AG04450 (cell line): ENCODE measurements around the gene TFDP2. TPM values are rescaled to one million over a fixed set of nuclear protein-coding genes. Genes with fewer than 3 reads are reported as not detected.
"Not testable (repeated sequence)": the region's sequence is repeated elsewhere in the genome, so short reads cannot be mapped to it uniquely, and the experiment has no call there.

ENCODE experiments used
- CTCF ChIA-PET: fragments of 300-600, 350-600 bp; formaldehyde crosslinking; extraction: SDS; loops from one replicate; lab custom pipeline; 2022; ENCODE audit warnings: antibody characterized with exemption, inconsistent platforms; lab: Charles Lee
- POLR2A ChIA-PET: fragments of 350-600 bp; formaldehyde crosslinking; extraction: SDS; loops from one replicate; lab custom pipeline; 2021; ENCODE audit warnings: antibody characterized with exemption, inconsistent platforms; lab: Yijun Ruan, JAX
- DNase-seq: peaks from one replicate; pipeline ENCODE4 v3.0.0-alpha.2; 2011; ENCODE audit warnings: low read depth, low spot score
- H3K27ac ChIP-seq: one replicate; pipeline ENCODE4 v1.5.1; 2012; ENCODE audit warnings: low read depth, low read length, control low read depth
- H3K27me3 ChIP-seq: one replicate; pipeline ENCODE4 v1.6.0; 2012; ENCODE audit warnings: low read length; ENCODE audit not compliant: control insufficient read depth, insufficient read depth
- H3K4me3 ChIP-seq: 2 replicates; pipeline ENCODE4 v1.5.1; 2011; ENCODE audit warnings: mild to moderate bottlenecking, low read depth, low read length, control low read depth
- H3K9me3 ChIP-seq: 2 replicates; pipeline ENCODE4 v1.5.1; 2012; ENCODE audit warnings: low read length; ENCODE audit not compliant: control insufficient read depth, insufficient read depth
- polyA plus RNA-seq: library from polyadenylated mRNA; depleted of rRNA; stranded (reverse); fragments of >200 nt; gene quantifications from 2 replicates; pipeline ENCODE4 v1.2.3, GENCODE V29; 2011
- TF ChIP-seq, protein P1 (sequence below): IDR thresholded peaks from 2 replicates; pipeline ENCODE4 v1.5.1; 2011; ENCODE audit warnings: low read depth, low read length, control low read depth, inconsistent platforms

Gene TFDP2
- polyA plus RNA-seq, 1 experiment, result 63.4 TPM

DNA sequence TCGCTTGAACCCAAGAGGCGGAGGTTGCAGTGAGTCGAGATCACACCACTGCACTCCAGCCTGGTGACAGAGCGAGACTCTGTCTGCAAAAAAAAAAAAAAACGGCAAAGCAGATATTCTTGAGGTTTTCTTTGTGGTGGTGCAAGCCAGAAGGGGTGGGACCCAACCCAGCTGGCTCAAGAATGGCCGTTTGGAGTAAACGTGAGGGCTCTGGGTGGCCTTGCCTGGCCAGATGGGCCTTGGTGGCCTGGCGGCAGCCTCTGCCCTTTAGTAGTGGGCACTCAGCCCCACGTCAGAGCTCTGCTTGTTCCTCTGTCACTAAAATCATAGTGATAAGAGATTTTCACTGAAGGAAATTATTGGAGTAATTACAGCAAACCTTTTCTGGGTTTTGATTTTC is 222.4 kb downstream of the TFDP2 start:
- H3K4me3 ChIP-seq, result no peak overlapping the region
- DNase-seq, result no peak
- no peaks in the 10 kb centered on the region; the same call in 1 of the 2 replicates for H3K9me3 ChIP-seq
- H3K27me3 ChIP-seq, result no peaks in the 10 kb centered on the region
- ChIA-PET POLR2A (interaction anchor here (1.6 kb wide), 1 partner anchor 50 kb away, joined by 3 read pairs; no protein-coding TSS in a partner anchor), CTCF (interaction anchor here (0.5 to 6.9 kb wide), 2 partner anchors 13 to 46 kb away, joined by 3 to 24 read pairs; no protein-coding TSS in a partner anchor)
- no peak overlapping the region for H3K27ac ChIP-seq
- TF ChIP-seq, protein P1, sequence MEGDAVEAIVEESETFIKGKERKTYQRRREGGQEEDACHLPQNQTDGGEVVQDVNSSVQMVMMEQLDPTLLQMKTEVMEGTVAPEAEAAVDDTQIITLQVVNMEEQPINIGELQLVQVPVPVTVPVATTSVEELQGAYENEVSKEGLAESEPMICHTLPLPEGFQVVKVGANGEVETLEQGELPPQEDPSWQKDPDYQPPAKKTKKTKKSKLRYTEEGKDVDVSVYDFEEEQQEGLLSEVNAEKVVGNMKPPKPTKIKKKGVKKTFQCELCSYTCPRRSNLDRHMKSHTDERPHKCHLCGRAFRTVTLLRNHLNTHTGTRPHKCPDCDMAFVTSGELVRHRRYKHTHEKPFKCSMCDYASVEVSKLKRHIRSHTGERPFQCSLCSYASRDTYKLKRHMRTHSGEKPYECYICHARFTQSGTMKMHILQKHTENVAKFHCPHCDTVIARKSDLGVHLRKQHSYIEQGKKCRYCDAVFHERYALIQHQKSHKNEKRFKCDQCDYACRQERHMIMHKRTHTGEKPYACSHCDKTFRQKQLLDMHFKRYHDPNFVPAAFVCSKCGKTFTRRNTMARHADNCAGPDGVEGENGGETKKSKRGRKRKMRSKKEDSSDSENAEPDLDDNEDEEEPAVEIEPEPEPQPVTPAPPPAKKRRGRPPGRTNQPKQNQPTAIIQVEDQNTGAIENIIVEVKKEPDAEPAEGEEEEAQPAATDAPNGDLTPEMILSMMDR, result no peak

DNA sequence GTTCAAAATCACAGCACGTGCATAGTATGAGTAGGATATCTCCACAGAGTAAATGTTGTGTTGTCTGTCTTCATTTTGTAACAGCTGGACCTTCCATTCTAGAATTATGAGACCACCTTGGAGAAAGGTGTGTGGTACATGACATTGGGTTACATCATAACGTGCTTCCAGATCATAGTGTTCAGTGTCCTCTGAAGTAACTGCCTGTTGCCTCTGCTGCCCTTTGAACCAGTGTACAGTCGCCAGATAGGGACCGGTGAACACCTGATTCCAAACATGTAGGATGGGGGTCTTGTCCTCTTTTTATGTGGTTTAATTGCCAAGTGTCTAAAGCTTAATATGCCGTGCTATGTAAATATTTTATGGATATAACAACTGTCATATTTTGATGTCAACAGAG is 223.7 kb downstream of the TFDP2 start:
- DNase-seq, H3K4me3 ChIP-seq, POLR2A ChIA-PET, H3K27ac ChIP-seq, H3K27me3 ChIP-seq, H3K9me3 ChIP-seq: not testable (repeated sequence)
- CTCF ChIA-PET, result interaction anchor here (6.9 kb wide), 1 partner anchor 12 kb away, joined by 24 read pairs; no protein-coding TSS in a partner anchor

DNA sequence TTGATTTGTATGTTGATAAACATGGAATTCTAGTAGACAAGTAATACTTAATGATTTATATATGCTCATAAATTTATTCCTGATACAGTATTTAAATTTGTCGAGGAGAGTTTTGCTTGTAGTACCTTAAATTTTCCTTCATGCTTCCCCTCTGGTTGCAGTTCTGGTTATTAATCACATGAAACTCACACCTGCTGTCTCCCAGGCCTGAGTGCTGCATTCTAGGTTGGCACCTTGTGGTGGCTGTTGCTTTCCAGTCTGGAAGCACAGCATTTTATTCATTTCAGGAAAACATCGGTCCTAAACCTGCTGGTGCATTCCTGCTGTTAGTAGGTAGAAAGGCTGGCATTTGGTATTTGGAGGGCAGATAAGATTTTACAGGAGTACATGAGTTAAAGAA is 228.0 kb downstream of the TFDP2 start:
- Histone ChIP-seq H3K9me3 (no peaks in the 10 kb centered on the region), H3K27me3 (no peaks in the 10 kb centered on the region), H3K27ac (no peak overlapping the region), H3K4me3 (no peak overlapping the region)
- TF ChIP-seq, protein P1, result no peak
- POLR2A ChIA-PET, result no interaction called here
- no peak for DNase-seq
- CTCF ChIA-PET, result interaction anchor here (6.9 kb wide), 1 partner anchor 7 kb away, joined by 24 read pairs; no protein-coding TSS in a partner anchor

DNA sequence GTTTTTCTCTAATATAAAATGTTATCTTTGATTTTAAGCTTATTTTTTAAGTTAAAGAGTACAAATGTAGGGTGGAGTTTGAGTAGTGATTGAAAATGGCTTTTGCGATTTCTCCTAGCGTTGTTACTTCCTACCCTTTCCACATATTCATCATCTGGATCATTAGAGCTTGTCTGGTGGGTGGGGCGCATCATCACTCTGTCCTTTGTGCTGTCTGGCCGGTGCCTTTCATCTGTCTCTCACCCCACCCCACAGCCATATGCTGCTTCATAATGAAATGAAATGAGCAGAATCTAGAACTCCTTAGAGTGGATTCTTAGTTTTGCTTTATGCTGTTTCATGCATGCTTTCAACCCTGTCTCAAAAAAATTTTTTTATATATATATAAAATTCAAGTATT is 228.6 kb downstream of the TFDP2 start:
- no peak overlapping the region for H3K4me3 ChIP-seq
- POLR2A ChIA-PET, result interaction anchor here (0.6 kb wide), 1 partner anchor 155 kb away, joined by 9 read pairs; no protein-coding TSS in a partner anchor

DNA sequence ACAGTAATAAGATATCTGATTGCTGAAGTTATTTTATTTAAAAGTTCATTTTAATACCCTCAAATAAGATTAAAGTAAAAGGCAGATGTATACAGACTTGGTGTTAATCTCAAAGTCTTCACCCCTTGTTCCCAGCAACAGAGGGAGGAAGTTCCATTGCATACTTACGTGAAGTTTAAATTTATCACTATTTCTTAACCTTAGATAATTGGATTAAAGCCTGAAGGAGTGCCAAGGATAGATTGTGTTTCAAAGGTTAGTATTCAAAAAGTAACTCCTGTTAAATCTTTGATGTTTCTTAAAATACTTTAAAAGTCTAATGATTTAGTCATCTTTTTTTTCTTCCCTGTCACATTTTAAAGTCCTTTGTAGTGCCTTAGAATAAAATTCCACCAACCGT is 233.6 kb downstream of the TFDP2 start:
- TF ChIP-seq, protein P1, result no peak
- no peak for DNase-seq
- Histone ChIP-seq H3K27me3 (no peaks in the 10 kb centered on the region), H3K9me3 (no peaks in the 10 kb centered on the region), H3K27ac (no peak overlapping the region), H3K4me3 (no peak overlapping the region)
- ChIA-PET POLR2A (no interaction called here), CTCF (interaction anchor here (3.3 kb wide), 1 partner anchor 9 kb away, joined by 24 read pairs; no protein-coding TSS in a partner anchor)

More for the DNA sequence above, 228.6 kb downstream of the TFDP2 start:
- no peak for DNase-seq
- TF ChIP-seq, protein P1, result no peak
- no peak overlapping the region for H3K27ac ChIP-seq
- H3K27me3 ChIP-seq, result no peaks in the 10 kb centered on the region
- CTCF ChIA-PET, result no interaction called here
- H3K9me3 ChIP-seq, result no peaks in the 10 kb centered on the region
